SU-DHL-6 (cell line): ENCODE measurements around the gene CERS6.

Experiments used
- CTCF ChIP-seq: fragments of 200-600 bp; sonication (generic); IDR thresholded peaks from one replicate; pipeline ENCODE4 v1.5.1; 2017; ENCODE audit warnings: antibody characterized with exemption, mild to moderate bottlenecking, low read length, moderate library complexity; ENCODE audit not compliant: insufficient read depth, poor library complexity, severe bottlenecking
- EZH2phosphoT487 ChIP-seq: fragments of 200-600 bp; sonication (generic), shearing (Covaris generic); conservative IDR thresholded peaks from 2 replicates; pipeline ENCODE4 v1.6.1; 2018; ENCODE audit warnings: mild to moderate bottlenecking, antibody characterized with exemption, low read length, moderate library complexity, mixed read lengths

GRCh38 chr2:168645696-168646338 is 189.7 kb downstream of the CERS6 start:
- no peak for TF ChIP-seq CTCF
- no peak for TF ChIP-seq EZH2phosphoT487
